ENCODE results near the gene GRAP.

GRAP gene

DNA sequence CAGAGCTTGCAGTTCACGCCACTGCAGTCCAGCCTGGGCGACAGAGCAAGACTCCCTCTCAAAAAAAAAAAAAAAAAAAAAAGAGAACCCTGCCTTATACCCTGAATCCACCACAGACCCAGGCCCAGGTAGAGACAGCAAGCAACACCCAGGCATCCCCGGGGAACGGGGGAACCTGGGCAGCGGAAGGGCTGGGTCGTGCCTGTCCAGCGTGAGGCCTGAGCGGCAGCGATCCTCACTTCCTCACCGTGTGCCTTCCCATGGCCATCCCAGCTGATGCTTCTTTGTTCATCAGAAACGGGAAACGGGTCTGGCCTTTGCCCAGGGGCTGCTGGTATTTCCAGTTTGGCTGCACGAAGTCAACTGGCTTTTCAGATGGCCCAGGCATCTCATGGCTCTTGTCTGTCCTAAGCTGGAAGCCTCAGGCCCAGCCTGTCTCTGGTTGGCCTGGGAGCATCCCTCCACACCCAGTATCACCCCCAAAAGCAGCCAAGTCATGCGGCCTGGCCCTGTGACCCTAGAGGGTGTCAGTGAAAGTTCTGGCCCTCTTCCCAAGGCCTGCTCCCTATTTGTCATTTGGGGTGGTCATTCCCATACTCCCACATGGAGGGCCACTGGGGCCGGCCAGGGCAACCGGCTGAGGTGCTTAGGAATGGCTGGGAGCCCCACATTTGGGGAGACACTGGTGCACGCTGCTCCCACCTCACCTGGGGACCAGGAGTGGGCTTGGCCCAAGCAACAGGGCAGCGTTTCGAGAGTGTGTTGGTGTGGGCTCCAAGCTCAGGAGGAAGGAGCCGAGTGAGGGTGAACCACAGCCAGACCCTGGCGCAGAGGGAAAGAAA, 62.3 kb downstream of the GRAP start:
- no peak for DNase-seq (ENCODE audit: low spot score)

DNA sequence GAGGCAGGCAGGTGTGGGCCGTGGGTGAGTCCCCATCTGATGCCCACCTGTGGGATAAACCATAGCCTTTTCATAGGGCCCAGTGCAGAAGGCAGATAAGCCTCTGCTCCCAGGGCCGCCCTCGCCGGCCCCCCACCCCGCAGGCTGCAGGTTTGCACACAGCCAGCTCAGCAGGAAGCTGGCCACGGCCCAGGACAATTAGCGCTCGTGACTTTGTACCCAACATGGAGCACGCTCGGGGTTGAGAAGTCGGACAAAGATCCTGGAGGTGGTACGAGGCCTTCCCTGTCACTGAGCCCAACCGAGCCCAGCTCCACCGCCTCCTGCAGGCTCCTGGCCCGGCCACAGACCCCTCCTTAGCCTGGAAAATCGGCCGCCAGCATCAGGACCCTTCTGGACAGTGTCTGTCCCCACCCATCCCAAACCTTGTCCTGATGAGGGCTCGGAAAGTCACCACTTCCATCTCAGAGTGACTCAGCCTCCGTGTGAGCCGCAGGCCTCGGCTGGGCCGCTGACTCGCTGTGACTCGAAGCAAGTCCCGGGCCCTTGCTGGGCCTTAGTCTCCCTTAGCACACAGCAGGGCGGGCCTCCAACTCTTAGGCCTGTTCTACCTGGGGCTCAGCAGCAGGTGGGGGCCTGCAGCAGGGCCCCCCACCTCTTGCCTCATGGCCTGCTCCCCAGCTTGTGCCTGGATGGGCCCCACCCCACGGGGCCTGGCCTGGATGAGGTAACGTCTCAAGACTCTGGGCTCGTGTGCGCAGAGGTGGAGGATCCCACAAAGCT, 64.9 kb downstream of the GRAP start:
- no peak for DNase-seq (ENCODE audit: low spot score)

DNA sequence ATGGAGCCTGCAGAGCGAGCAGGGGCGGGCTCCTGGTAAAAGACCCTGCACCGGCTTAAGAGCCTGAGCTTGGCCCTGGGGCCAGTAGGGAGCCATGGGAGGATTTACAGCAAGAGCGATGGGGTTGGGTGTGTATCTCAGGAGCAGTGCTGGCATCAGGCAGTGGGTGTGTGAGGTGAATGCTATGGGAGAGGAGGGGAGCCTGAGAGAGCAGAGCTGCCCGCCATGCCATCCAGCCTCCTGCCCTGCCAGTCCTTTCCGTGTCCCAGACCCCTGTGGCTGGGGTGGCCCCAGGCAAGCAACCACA, 65.5 kb downstream of the GRAP start:
- DNase-seq (ENCODE audit: low spot score), result no peak

DNA sequence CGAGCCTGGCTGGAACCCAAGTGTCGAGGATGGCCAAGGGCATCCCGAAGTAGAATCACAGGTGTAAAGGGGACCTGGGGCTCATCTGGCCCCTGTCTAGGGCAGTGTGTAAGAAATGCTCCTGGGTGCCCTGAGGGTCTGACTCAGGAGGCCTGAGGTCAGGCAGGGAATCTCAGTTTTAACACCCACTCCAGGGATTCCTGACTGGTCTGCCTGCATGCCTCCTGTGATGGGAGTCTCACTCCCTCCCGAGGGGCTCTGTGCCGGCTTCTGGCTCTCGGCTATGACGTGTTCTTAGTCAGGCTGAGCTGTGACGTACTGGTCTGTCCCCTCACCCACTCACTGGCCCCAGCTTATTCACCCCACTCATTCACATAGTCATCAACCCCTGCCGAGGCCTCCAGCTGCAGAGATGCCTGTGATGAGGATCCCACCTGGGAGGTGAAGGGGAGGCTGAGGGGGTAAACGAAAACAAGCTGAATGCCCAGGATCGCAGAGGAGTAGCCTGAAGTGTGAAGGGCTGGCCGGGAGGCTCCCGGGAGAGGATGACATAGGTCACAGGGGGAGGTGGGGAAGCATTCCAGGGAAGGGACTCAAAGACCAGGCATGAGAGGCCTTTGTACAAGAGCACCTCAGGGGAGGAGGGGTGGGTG, 65.9 kb downstream of the GRAP start:
- no peak for DNase-seq (ENCODE audit: low spot score)

DNA sequence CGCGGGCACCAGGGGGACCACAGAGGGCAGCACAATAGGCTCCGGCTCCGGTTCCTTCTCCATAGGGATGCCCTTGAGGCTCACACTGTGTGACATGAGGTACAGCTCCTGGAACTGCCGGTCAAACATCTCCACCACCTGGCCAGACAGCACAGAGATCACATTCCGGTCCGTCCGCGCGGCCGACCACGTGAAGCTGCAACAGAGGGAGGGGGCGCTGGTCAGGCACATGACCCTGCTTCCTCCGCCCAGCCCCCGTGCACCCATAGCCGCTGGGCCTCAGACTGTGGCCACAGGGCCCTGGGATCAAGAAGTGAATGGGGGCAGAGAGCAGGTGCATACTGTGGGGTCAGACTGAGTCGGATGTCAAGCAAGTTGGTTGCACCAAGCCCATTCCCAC, 68.1 kb downstream of the GRAP start:
- no peak for DNase-seq (ENCODE audit: low spot score)

DNA sequence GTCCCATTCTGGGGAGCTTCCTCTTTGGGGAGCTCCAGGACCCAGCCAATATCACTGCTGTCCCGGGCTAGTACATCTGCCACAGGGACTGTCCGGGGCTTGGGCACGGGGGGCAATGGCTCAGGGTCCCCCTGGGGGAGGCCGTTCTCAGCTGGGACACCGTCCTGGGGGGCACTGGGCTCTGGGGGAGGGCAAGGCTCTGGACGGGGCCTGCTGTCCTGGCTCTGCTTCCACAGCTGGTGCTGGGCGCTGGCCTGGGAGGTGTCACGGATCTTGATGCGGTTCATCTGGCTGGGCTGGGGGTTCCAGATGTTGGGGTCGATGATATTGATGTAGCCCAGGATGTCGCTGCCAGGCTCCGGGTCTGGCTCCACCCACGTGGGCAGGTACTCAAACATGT, 68.7 kb downstream of the GRAP start:
- no peak for DNase-seq (ENCODE audit: low spot score)

DNA sequence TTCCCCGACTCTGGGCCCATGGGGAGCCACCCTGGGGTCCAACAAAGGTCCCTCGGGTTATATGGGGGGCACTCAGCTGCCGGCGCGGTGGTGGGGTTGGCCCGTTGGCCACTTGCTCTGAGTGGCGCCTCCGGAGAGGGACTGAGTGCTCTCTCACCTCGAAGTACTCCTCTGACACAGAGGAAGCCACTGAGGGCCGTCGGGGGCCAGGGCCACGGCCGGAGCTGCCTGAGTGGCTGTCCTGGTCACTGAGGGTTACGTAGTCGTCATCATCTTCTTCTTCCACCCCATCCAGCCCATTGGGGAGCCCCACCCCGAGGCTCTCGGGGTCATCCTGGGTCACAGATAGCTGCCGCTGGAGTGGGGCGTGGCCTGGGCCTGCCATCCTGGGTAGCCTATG, 69.1 kb downstream of the GRAP start:
- DNase-seq (ENCODE audit: low spot score), result no peak

DNA sequence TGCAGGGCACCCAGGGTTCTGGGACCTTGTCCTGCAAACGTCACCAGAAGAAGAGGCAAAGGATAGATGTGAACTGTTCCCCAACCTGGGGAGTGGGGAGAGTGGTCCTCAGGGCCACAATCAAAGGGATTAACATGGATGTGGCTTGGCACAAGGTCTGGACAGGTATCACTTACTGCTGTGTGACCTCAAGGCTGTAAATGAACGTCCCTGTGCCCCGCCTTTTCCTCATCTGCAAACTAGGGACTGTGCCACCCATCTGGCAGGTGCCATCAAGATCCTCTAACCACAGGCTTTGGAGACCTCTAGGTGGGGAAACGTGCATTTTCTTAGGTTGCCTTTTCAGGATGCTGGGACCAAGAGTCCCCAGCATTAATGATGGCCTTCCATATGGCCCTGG, 69.7 kb downstream of the GRAP start:
- DNase-seq (ENCODE audit: low spot score), result no peak

DNA sequence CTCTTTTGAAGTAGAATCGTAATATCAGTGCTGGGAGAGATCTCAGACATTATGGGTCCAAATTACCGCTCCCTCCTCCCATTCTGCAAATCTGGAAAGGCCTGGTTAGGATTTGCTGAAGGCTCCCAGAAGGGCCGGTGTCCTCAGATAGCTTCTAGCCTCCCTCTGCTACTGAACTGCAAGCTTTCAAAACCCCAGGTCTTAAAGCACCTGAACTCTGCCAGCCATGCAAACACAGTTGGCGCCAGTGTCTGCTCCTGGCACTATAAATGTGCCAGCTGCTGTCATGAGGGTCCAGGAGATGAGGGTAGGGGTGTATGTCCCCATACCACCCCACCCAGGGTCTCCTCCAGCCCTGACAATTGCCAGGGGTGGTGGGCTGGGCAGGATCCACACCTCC, 70.6 kb downstream of the GRAP start:
- DNase-seq (ENCODE audit: low spot score), result no peak

DNA sequence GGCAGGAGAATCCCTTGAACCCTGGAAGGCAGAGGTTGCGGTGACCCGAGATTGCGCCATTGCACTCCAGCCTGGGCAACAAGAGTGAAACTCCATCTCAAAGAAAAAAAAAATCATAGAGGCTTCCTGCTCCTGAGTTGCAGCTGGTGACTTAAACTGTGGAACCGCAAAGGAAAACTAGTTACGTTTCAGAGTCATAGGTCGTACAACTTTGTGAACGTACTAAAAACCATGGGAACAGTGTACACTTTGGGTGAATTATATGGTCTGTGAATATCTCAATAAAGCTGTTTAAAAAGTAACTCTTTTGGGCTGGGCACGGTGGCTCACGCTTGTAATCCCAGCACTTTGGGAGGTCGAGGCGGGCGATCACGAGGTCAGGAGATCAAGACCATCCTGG, 71.2 kb downstream of the GRAP start:
- no peak for DNase-seq (ENCODE audit: low spot score)

DNA sequence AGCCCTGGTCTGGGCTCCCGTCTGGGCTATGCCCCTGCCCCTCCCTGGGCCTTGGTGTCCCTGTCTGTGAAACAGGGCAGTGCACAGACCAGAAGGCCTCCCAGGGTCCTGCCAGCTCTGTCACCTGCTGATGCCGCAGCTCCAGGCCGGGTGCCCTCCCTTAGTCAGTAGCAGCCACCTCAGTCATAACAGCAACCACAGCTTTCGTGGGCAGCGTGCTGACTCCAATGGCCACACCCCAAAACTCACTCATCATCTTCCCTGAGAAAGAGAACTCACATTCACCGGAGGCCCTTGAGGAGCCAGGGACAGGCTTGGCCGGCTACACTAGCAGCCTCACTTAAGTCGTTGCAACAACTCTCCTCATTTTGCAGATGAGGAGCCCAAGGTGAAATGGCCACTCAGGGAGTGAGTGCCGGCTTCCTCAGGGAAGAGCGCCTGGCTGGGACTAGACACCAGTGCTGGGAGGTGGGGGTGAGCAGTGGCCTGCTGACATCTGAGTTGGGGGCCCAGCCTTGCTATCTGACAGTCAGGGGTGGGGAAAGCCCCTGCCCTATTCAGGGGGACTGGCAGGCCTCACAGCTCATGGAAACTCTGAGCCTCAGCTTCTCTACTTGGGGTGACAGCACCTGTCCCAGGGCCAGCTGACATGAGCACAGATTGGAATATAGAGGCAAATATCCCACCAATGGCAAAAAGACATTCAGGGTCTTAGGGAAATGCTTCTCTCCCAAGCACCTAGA, 72.2 kb downstream of the GRAP start:
- no peak for DNase-seq (ENCODE audit: low spot score)

DNA sequence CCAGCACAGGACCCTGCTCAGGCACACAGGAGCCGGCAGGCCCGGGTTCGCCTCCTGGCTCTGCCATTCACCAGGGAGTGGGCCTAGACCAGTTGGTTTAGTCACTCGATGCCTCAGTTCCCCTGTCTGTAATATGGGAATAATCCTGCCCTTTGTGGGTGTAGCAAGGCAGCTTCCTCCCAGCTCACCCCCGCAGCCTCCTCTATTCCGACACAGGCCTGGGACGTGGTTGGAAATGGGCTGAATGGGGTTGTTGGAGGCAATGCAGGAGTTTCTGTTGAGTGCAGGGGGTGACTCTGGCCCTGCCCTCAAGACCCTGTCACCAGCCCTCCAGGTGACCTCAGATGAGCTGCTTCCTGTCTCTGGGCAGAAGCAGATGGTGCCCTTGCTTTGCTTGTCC, 75.0 kb downstream of the GRAP start:
- no peak for DNase-seq (ENCODE audit: low spot score)

Data from D341Med (cell line).